HG03520 (cell line): ENCODE data around the gene TAGAP.

ENCODE experiments used
- ATAC-seq: cut with Tn5 transposase; IDR thresholded peaks from one replicate; pipeline ENCODE4 v1.9.1; 2021; ENCODE audit warnings: mild to moderate bottlenecking, moderate library complexity; ENCODE audit not compliant: unreplicated experiment

TAGAP gene

GRCh38 chr6:159074120-159074684, 29.4 kb upstream of the TAGAP start:
- ATAC-seq = no peak

GRCh38 chr6:159071843-159072769, 27.3 kb upstream of the TAGAP start:
- no peak for ATAC-seq

DNA sequence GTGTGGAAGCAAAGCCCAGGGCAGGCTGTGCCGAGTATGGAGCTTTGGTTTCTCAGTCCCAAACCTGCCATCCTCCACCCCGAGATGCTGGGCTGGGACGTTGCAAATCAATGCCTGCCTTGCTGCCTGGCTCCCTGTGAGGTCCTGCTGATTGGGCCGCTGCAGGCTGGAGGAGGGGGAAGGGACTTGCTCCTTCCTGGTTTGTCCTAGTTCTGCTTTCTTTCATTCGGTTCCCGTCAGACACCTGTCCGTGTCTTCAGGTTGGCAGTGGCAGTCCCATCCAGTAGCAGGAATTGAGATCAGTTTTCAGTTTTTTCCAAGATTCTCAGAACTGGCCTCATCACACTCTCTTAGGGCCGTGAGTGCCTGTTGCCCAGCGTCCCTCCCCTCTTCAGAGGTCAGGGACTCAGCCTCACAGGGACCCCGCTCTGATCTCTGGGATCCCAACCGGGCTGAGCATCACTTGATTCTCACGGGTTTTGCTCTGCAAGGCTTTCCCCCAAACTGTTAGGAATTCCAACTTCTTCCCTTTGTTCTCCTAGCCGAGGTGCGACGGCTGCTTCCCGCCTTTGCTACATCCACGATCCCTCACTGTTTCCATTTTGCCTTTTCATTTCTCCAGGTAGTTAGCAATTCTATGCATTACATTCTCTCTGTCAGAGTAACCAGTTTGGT, 24.2 kb upstream of the TAGAP start:
- ATAC-seq = no peak

DNA sequence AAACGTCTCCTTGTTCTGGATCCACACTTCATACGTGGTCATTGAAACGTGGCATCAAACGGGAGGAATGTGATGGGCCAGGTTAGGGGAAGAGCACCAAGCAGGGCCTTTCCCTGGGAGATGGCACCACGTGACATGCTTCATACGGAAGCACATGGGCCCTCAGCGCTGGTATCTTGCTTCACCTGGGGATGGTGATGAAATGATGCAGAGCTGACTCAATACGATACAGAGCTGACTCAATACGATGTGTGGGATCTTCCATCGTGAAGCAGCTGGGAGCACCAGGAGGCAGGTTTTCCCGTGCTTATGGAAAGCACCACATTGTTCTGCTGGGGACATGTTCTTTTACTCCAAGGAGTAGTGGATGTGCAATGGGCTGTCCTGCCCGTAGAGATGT, 22.5 kb upstream of the TAGAP start:
- no peak for ATAC-seq

DNA sequence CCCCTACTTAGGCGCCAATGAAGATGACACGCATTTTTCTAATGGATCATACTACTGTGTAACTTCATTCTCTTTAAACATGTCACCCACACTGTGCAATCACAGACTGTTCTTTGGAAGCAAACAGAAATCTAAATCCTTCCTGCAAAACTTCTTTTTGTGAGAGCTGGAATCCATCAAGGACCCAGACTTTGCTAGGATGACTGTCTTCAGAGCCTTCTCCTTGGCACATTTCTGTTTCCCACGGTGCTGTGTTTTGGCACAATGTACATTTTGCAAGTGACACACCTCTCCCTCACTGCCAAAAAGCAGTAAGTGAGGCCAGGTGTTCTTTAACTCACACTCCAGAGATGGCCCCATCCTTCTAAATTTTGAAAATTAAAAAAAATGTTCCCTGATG, 21.7 kb upstream of the TAGAP start:
- ATAC-seq = no peak

GRCh38 chr6:159065759-159066329, 21.1 kb upstream of the TAGAP start:
- ATAC-seq = no peak

DNA sequence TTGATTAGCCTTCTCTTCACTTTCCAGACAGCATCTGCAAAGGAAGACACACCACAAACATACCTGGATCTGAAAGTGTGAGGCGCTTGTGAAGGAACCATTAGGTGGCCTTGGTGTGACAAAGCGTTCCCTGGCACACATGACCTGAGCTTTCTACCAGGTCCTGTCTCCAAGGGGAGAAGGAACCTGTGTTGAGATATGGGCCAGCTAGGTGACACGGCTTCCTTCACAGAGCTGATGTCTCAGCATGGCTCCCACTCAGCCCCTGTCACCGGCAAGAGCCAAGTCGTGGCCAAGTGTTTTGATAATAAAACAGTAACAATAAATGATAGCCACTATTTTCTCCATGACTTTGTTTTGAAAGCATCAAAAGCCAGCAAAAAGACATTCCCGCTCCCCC, 20.3 kb upstream of the TAGAP start:
- ATAC-seq = no peak

- ATAC-seq = no peak
Measured at GRCh38 chr6:159064477-159064876, 19.7 kb upstream of the TAGAP start.

- no peak for ATAC-seq
Measured at GRCh38 chr6:159063549-159063948, 18.8 kb upstream of the TAGAP start.

- no peak for ATAC-seq
Measured at GRCh38 chr6:159062976-159063375, 18.2 kb upstream of the TAGAP start.

DNA sequence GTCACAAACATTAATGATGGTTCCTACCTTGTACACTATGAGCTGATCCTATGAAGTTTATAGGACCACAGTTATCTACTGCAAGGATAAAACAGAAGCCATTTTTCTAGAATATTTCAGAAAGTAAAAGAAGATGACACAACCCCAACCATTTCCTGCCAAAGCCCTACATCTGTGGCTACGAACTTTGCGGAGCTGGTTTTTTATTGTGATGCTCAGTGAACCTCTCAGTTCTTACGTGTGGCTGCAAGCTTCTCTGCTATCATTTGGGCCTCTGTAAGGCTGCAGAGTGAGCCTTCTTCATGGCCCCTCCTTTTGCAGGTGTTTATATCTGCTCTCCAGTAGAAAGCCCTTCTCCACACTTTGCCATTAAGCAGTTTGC, 17.8 kb upstream of the TAGAP start:
- peak; percentile 53 for ATAC-seq

DNA sequence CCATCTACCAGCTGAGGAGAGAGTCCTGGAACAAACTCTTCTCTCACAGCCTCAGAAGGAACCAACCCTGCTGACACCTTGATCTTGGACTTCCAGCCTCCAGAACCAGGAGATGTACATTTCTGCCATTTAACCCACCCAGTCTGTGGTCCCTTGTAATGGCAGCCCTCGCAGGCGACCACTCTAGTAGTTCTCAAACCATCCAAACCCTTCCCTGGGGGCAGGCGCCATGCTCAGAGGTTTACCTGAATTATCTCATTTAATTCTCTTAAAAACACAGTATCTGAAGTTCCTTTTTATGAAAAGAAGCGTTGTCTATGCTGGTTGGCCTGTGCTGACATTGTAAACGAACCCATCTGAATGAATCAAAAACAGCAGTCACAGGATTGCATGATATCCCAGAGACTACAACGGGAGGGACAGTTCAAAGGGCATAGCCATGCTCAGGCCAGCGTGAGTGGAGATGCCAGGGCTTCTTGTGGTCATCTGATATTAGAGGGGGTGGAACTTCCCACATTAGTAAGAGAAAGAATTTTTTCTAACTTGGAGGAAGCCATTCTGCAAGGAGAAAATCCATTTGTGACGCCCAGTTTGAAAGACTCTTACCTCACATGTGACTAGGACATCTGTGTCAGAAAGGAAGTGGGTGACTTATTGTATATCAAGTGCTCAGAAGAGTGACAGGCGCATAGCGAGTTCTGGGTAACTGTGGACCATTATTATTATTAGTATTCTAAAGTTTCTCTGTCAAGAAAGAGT, 17.2 kb upstream of the TAGAP start:
- peak; percentile 36 for ATAC-seq

GRCh38 chr6:159061146-159061545, 16.4 kb upstream of the TAGAP start:
- no peak for ATAC-seq

GRCh38 chr6:159059885-159060506, 15.2 kb upstream of the TAGAP start:
- ATAC-seq = no peak

DNA sequence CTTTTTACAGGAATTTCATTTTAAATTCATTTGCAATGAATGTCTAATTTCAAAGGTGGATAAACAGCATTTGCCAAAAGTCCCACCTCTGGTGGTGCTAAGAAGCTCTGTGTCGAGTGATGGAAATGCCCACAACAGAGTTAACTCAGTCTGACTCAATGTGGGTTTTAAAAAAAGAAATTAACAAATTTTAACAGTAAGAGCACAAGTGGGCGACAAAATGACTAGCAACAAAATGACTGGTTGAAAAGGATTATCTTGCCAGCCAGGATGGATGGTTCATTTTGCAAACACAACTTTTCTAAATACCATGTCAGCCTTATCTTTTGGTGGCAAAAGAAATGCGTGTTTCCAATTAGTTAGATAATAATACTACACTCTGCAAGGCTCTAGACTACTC, 14.3 kb upstream of the TAGAP start:
- no peak for ATAC-seq

DNA sequence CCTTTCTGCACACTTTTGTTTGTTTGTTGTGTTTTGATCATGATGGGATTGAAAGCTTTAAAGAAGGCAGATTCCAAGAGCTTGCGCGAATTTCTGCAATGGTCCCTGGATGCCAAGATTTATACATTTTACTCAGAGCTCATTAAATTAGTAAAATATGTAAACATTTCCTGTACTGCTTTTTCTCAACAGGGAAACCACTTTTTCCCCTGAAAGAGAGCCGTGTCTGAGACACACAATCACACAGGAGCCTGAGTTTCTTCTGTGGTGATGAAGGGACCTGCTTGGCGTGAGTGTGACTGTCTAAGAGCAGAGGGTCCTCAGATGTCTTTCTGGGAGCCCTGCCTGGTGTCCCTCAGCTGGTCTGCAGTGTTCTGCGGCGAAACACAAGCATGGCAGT, 12.1 kb upstream of the TAGAP start:
- ATAC-seq = no peak

- no peak for ATAC-seq
Measured at GRCh38 chr6:159056432-159056831, 11.6 kb upstream of the TAGAP start.

DNA sequence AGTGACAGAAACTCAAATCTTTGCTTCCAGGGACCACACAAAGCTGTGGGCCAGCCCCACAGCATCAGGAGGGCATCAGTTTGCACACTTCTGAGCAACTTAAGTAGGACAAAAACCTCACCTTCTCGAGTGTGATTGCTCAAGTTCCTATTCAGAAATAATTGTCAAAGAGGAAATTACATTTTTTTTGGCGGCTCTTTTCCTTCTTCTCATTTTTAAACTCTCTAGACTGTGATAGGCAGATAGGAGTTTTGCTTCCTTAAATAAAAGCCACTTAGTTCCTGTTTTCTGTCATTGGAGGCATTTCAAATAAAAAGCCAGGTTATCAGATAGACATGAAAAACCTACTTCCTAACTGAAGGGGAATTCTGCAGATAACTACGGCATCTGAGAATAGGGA, 11.2 kb upstream of the TAGAP start:
- no peak for ATAC-seq

GRCh38 chr6:159053781-159054398, 9.1 kb upstream of the TAGAP start:
- ATAC-seq = no peak

DNA sequence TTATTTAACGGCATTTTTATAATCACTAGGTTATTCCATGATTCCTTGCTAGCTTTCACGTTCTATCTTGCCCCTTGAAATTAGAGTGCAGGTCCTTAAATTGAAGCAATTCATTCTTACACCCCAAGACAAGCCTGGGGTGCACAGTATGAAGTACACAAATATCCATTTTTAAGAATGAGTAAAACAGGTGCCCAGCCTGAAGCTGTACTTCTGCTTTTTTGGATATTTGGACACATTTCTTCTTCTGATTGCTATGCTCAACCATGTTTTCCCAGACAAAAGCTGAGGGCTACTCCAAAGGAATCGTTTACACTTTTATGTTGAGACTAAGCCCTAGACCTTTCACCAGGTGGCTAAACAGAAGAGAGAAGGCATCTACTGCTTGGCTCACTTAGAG, 7.9 kb upstream of the TAGAP start:
- ATAC-seq = no peak
